COLO829 (cell line): ENCODE results near the gene CDR2.
"Not testable (repeated sequence)": the region's sequence is repeated elsewhere in the genome, so short reads cannot be mapped to it uniquely, and the experiment has no call there.

Source experiments
- DNase-seq: peaks from one replicate; pipeline ENCODE4 v3.0.0; 2012; ENCODE audit warnings: low spot score

Gene CDR2

DNA sequence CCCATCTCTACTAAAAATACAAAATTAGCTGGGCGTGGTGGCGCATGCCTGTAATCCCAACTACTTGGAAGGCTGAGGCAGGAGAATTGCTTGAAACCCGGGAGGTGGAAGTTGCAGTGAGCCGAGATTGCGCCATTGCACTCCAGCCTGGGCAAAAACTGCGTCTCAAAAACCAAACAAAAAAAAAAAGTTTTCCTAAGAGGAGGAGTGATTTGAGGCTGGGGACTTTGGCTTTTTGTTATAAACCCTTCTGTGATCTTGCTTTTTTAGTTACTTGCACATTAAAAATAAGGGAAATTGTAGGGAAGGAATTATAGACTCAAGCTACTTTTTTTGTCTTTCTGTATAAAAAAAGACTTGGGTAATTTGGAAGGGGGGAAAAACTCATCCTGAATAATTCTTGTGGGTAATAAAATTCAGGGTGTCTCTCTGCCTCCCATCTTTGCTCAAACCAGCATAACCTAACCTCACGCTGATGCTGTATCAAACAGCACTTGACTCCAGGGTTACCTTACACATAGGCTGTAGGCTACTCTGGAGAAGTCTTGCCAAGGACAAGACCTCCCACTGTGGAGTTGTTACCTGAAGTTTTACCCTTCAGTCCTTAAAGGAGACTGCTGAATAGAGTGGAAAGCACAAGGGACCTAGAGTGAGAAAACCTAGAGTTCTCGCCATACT lies 1.7 kb upstream of the CDR2 start:
- DNase-seq, result no peak

DNA sequence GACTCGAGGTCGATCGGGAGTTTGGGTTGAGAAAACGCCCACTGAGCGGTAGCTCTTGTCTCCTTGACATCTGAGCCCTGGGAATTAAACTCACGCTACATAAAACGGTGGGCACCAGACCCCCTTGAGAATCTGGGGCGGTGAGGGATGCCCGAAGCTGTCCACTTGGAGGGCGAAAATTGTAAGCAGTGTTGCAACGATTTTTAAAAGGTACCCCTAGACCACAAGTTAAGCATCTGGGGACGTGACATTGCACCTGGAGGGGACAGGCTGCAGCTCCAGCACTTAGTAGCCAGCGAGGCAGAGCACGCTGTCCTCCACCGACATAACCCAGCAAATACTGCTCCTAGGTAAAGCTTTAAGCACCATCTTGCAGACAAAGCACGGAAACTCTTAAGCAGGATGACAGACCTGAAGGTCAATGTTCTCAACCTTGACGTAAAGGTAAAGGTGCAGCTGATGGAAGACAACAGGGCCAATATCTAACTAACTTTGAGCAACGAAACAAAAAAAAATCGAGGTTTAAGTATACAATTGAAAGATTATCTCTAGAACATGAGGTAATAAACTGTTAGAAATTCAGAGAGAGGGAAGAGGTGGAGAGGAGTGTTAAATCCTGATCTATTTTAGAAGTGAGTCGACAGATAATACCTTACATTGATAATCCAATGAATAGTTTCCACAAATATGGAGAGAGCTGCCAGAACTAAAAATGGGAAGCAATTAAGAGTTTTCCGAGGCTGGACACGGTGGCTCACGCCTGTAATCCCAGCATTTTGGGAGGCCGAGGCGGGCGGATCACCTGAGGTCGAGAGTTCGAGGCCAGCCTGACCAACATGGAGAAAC lies 921 bp upstream of the CDR2 start:
- DNase-seq, result no peak

DNA sequence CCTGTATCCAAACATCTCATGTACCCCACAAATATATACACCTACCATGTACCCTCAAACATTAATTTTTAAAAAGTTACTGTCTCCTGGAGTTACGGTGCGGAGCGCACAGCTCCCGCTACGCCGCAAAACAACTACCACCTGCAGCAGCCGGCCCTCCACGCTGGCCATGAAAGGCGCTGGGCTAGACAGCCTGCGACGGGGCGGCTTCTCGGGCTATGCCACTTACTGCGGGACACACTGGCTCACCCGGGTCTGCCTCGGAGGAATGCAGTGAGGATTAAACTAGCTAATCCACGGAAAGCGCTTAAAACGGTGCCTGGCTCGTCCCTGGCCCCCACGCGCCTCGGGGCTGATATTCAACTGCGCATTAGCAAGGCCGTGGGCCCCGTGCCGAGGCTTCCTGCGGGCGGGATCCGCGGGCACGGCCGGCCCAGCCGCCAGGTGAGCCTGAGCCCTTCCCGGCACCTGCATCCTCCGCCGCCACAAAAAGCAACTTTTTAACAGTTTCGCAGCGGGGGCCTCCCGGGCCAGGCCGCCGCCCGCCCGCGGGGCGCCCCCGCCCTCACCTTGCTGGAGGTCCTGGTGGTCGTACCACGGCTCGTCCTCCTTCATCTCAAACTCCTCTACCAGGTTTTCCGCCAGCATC lies 633 bp downstream of the CDR2 start:
- no peak for DNase-seq

DNA sequence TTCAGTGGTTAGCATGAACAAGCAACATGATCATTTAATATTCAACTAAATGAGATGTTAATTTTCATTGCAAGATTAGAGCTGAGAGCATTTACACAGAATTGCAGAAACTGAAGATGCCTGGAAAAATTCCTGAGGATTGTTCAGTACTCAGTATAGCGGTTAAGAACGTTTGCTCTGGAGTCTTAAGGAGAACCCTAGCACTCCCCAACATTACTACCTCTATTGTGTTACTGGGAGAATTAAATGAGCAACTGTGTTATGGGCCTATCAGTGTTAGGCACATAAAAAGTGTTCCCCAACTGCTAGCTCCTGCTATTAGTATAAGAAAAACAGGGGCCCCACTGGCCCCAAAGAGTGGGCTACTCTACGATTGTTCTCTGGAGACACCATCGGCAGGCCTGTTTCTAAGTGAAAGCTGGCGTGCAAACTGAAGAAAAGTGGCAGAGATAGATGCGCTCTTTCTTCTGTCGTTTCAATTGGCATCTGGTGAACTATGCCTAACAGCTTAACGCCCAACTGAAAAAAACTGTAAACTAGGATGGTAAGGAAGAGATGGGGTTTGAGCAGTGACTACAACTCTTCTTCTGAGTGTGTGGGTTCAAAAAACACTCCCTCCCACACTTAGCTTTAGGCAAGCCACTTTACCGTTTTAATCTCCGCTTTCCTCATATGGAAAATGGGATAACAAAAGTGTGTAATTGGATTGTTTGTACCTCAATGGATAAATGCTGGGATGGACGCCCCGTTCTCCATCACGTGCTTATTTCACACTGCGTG lies 1.3 kb downstream of the CDR2 start:
- DNase-seq, result no peak

DNA sequence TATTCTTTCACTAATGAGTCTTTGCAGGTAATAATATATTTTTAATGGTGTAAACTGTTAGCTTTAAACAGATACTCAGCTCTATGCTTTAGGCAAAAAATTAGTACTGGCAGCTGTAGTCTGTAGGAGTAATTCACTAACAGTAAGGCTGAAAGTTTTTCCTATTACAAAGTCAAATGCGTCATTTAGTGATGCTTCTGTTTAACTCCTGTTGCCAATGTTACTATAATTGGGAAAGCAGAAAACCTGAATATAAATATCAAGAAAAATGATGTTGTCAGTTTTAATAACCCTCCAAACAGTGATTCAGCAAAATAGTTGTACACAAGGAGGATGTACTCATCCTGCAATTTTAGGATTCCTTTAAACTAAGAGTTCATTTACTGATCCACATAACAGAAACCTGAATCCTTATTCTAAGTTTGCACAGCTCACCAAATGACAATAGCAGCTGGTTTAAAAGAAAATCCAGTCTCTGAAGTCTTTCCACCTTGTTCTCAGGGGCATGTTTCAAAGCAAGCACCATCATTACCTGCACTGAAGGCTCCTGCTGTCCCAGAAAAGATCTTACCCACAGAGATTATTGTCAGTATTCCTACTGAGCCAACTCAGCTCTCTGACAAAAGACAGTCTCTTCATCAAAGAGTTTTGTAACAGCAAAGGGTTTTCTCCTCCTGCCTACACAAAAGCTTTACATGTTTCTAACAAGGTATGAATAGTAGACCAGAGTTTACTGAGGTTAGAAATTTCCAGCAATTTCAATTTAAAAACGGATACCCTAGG lies 4.2 kb downstream of the CDR2 start:
- DNase-seq, result no peak

DNA sequence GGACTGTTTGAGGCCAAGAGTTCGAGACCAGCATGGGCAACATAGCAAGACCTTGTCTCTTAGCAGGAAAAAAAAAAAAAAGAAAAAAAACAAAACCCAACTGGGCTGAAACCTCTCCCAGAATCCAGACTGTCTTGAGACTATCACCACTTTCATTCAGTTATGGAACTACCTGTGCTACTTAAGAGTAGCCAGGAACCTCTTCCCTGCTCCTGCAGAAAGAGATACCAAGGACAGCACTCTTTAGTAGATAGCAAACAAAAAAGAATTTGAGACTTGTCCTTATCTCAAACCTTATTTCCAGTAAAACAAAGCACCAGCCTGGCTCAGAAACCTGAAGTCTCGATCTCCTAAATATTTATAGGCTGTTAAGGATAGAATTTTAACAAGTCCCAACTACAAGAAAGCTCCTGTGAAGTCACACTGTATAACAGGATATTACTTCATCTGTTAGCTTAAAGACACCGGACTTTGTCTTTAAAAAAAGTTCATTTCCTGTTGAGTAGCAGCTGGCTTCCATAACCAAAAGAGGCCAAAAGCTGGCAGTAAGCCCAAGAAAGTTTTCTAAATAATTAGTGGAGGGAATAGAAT lies 5.1 kb downstream of the CDR2 start:
- DNase-seq, result no peak

DNA sequence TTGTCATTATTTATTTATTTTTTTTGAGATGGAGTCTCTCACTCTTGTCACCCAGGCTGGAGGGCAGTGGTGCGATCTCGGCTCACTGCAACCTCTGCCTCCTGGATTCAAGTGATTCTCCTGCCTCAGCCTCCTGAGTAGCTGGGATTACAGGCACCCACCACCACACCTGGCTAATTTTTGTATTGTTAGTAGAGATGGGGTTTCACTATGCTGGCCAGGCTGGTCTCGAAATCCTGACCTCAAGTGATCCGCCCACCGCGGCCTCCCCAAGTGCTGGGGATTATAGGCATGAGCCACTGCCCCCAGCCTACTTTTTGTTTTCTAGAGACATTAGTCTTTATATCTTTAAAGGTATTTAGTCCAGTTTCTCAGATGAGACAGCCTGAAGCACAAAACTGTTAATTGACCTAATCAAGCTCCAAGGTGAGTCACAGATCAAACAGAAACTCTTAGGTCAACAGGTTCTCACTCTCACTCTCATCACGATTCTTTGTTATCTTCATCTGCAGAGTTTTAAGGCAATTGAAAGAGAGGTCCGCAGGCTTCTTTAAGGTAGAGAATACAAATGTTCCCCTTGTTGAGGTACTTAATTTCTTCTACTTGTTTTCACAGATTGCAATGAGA lies 6.1 kb downstream of the CDR2 start:
- DNase-seq, result not testable (repeated sequence)

DNA sequence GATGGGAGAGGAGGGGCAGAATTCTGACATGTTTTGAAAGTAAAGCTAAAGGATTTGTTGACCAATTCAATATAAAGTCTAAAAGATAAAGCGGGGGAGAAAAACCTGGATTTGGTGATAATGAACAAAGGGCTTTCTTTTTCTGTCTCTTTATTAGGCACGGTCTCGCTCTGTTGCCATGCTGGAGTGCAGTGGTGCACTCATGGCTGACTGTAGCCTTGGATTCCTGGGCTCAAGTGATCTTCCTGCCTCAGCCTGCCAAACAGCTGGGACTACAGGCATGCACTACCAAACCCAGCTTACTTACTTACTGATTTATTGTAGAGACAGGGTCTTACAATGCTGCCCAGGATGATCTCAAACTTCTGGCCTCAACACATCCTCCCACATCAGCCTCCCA lies 7.5 kb downstream of the CDR2 start:
- no peak for DNase-seq

DNA sequence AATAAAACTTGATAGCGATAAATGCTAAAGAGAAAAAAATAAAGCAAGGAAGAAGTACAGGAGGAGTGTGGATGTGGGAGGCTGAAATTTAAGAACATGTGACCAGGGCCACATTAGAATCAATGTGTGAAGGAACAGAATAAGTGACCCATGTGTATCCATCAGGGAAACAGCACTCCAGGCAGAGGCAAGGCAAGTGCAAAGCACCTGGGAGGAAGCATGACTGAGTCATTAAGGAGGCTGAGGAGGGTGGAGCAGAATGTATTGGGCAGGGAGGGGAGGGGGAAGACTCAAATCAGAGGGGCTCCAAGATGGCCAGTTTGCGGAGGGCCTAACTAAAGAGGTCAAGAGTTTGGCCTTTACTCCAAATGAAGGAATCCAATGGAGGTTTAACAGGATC lies 8.0 kb downstream of the CDR2 start:
- DNase-seq, result no peak

DNA sequence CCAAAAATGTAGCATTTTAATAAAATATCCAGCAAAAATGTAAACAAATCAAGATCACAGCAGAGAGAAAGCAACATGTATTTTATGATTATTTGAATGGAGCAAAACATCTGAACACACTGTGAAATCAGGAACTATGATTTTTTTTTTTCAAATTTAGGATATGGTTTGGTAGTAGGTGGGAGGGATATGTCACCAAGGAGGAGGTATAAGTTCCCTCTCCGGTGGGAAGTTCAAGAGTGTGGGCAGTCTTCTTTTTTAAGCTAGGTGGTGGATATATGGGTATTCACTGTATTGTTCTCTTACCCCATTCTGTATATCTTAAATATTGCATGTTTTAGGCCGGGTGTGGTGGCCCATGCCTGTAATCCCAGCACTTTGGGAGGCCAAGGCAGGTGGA lies 10.2 kb downstream of the CDR2 start:
- DNase-seq, result no peak

DNA sequence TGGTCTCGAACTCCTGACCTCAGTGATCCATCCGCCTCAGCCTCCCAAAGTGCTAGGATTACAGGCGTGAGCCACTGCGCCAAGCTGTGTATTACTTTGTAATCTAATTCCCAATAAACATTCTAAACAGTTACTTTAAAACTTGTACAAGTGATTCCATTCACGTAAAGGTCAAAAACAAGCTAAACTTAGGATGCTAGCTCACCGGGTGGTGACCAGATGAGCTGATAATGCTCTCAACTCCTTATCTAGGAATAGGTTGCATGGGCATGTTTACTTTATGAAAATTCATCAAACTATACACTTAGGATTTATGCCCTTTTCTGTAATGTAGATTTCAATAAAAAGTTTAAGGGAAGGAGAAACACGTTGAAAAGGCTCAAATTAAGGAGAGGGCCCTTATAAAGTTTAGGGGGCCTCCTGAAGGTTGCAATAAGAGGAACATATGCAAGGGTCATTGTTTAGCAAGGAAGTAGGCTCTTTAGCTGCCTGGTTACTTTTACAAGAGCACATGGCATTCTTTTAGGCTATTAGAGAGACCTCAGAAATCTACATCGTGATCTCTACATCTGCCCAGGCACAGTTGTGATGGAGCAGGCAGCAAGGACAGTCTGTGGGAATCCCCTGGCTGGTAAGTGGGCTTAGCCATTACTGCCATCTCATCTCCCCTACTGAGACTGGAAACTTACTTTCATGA lies 13.3 kb downstream of the CDR2 start:
- no peak for DNase-seq

DNA sequence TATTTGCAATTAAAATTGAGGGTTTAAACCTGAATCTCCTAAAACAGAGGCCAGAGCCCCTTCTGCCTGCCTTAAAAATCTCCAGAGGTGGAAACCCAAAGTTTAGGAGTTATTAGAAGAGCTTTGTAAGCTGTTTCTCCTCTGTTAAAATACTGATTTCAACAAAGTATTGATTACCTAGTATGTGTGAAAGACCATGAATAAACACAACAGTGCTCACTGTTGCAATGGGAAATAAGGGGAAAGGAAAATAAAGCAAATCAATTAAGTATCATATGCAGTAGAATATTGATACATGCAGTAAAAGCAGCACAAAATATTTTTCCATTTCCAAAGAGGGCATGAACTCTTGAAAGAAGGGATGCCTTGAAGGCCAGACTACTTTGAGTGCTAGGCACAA lies 14.7 kb downstream of the CDR2 start:
- no peak for DNase-seq

DNA sequence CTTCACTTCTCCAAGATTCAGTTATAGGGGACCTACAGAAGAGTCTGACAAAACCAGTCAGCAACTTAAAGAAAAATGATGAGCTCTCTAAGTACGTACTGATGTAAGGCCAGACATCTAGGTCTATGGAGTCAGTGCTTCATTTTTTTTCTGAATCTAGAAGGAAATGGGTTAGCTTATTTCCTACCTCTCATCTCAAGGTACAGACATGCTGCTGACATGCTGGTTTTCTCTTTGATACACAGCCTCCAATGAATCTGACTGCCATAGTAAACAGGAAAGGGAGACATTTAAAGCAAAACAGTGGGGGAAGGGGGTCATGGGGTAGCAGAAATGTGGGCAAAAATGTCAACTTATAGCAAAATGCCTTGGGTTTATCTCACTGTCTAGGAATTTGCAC lies 16.4 kb downstream of the CDR2 start:
- no peak for DNase-seq

DNA sequence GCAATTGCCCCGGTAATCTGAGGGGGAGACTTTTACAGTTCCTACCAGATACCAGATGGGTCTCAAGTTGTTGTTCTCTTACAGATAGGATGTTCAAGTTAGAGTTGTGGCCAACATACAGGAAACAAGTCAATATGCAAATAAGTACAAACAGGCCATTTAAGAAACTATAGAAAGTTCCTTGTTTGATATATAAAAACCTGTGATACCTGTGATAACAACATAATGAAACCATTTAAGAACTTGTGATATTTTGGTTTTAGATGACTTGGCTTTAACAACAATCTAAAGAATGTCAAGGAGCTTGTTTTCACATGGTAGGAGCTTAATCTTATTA lies 16.8 kb downstream of the CDR2 start:
- no peak for DNase-seq

DNA sequence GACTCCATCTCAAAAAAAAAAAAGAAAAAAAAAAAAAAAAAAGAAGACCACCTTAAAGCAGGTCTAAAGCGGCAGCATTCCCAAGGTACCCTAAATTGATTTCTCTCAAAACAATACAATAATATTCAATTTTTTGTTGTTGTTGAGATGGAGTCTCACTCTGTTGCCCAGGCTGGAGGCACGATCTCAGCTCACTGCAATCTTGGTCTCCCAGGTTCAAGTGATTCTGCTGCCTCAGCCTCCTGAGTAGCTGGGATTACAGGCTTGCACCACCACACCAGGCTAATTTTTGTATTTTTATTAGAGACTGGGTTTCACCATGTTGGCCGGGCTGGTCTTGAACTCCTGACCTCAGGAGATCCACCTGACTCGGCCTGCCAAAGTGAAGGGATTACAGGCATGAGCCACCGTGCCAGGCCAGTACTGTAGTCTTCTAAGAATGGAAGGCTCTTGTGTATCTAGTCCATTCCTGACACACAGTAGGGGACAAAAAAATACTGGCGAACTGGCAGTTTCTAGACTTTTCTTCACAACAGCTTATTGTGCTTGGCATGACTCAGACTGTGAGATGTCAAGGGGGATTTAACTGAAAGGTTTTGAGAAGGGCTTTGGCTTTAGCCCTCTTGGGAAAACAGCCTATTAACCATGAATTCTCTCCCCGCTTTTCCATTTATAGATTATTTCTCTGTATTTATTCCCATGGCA lies 17.3 kb downstream of the CDR2 start:
- peak; percentile 77 for DNase-seq

DNA sequence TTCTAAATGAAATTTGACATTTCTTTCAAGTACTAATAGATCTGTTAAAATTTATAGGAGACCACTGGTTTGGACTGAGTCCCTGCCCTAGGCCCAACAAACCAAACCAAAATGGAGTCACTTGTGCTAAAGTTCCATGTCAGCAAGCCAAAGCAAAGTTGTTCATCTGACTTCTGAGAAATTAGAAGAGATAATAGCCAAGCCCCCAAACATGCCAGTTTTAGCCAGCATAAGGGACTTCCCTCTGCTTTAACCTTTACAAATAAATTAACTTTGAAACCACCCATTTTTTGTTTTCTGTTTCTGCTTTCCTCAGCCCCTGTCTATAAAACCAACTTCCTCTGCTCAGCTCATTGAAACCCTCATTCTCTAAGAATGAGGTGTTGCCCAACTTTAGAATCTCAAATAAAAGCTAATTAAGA lies 18.9 kb downstream of the CDR2 start:
- DNase-seq, result no peak

DNA sequence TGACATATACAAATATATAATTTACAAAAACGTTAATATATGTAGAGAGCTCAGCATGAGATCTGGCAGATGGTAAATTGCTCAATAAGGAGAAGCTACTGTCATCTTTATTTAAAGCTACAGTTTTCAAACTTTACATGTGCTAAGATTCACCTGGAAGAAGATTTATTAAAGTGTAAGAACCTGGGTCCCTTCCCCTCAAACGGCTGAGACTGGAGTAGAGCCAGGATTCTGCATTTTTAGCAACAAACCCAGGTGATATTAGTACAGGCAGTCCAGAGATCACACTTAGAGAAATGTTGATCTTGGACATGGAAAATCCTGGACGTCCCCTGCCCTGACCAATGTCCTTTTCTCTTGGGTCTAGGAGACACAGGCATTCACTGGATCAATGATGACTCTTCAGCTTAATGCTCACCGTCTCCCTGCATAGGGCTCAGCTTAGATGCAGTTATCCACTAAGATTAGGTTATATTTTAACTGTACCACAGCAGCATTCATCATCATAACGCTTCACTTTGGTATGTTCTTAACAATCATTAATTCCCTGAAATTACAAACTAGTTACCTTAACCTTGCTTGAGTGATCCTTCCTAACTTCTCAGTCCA lies 20.4 kb downstream of the CDR2 start:
- DNase-seq, result no peak

DNA sequence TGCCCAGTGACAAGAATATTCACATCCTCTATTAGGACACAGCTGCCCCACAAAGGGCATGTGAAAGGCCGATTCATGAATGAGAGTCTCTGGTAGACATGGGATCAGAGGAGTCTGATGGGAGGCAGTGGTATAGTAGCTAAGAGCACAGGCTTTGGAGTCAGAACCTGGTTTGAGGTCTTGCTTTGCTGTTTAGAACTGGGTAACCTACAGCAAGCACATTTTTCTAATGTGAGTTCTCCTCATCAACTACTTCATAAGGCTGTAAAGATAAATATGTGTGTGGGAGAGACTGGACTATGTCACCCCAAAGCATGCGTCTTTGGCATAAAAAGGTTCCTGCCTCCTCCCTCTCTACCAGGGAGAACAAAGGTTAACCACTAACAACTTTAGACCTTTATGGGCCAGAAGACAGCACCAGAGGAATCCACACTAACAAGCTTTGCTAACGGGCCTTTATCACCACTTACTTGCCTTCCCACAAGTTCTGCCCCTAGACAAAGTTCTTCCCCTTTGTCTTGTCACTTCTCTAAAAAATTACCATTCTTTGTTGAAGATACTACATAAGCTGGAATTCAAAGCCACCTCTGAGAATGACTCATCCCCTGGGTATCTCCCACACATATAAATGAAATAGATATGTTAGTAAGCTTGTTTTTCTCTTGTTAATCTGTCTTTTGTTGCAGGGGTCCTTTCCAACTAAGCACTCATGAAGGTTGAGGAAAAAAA lies 21.1 kb downstream of the CDR2 start:
- peak; percentile 35 for DNase-seq
